DOHH2 (cell line): Measurements from ENCODE around the gene PLSCR2.

Experiments used
- H3F3A ChIP-seq: fragments of 200-600 bp; sonication (generic), shearing (Covaris generic); 2 replicates; pipeline ENCODE4 v1.6.0; 2016; ENCODE audit warnings: antibody characterized with exemption, mild to moderate bottlenecking; ENCODE audit not compliant: control insufficient read depth, insufficient read depth
- H3K27ac ChIP-seq: fragments of 200-600 bp; sonication (generic); 2 replicates; pipeline ENCODE4 v1.5.1; 2014; ENCODE audit warnings: low read depth, mild to moderate bottlenecking, low read length, moderate library complexity
- H3K27me3 ChIP-seq: fragments of 200-600 bp; sonication (generic); 2 replicates; pipeline ENCODE4 v1.6.1; 2014; ENCODE audit warnings: mild to moderate bottlenecking, low read length, mixed read lengths; ENCODE audit not compliant: control insufficient read depth
- H3K36me3 ChIP-seq: fragments of 200-600 bp; sonication (generic); 2 replicates; pipeline ENCODE4 v1.6.1; 2014; ENCODE audit warnings: mild to moderate bottlenecking, low read length, moderate library complexity, mixed read lengths; ENCODE audit not compliant: control insufficient read depth
- H3K4me1 ChIP-seq: fragments of 200-600 bp; sonication (generic); 2 replicates; pipeline ENCODE4 v1.6.1; 2014; ENCODE audit warnings: mild to moderate bottlenecking, low read length, mixed read lengths; ENCODE audit not compliant: control insufficient read depth
- H3K4me2 ChIP-seq: fragments of 200-600 bp; sonication (generic); 2 replicates; pipeline ENCODE4 v1.6.0; 2014; ENCODE audit warnings: mild to moderate bottlenecking, low read length, moderate library complexity
- H3K4me3 ChIP-seq: fragments of 200-600 bp; sonication (generic); 2 replicates; pipeline ENCODE4 v1.5.1; 2014; ENCODE audit warnings: mild to moderate bottlenecking, low read length, mixed read lengths
- H3K79me2 ChIP-seq: fragments of 200-600 bp; sonication (generic); 2 replicates; pipeline ENCODE4 v1.6.1; 2014; ENCODE audit warnings: mild to moderate bottlenecking, low read length, mixed read lengths; ENCODE audit not compliant: control insufficient read depth
- H3K9me2 ChIP-seq: fragments of 200-600 bp; sonication (generic); replicated peaks from 2 replicates; pipeline ENCODE4 v1.6.1; 2014; ENCODE audit warnings: mild to moderate bottlenecking, low read length, mixed read lengths; ENCODE audit not compliant: control insufficient read depth
- H3K9me3 ChIP-seq: fragments of 200-600 bp; sonication (generic); 2 replicates; pipeline ENCODE4 v1.6.1; 2014; ENCODE audit warnings: antibody characterized with exemption, low read length, mixed read lengths; ENCODE audit not compliant: control insufficient read depth, insufficient read depth
- H4K20me1 ChIP-seq: fragments of 200-600 bp; sonication (generic); 2 replicates; pipeline ENCODE4 v1.6.0; 2014; ENCODE audit warnings: low read depth, mild to moderate bottlenecking, antibody characterized with exemption, low read length, moderate library complexity; ENCODE audit not compliant: control insufficient read depth, insufficient read depth
- CTCF ChIP-seq: fragments of 200-600 bp; sonication (generic); IDR thresholded peaks from one replicate; pipeline ENCODE4 v1.5.1; 2014; ENCODE audit warnings: antibody characterized with exemption, mild to moderate bottlenecking, low read depth, low read length; ENCODE audit not compliant: poor library complexity, severe bottlenecking
- EZH2phosphoT487 ChIP-seq: fragments of 200-600 bp; sonication (generic); IDR thresholded peaks from 2 replicates; pipeline ENCODE4 v1.6.1; 2017; ENCODE audit warnings: borderline replicate concordance, mild to moderate bottlenecking, antibody characterized with exemption, low read length, moderate library complexity, mixed read lengths

Gene PLSCR2

GRCh38 chr3:146469150-146470017 lies at the start of gene PLSCR2:
TSS of gene PLSCR2 (minus strand) at chr3:146469561. CDS start at chr3:146459904, 9,657 bp downstream.
- H3K4me3 ChIP-seq, result peak within 1 kb of the TSS; percentile 74
- H3K79me2 ChIP-seq, result no peaks in the 10 kb centered on the region
- H3K27ac ChIP-seq, result peak within 1 kb of the TSS; percentile 61
- H3F3A ChIP-seq, result peaks cover 13% of the 10 kb centered on the region
- peak within 1 kb of the TSS; percentile 90 for H3K4me2 ChIP-seq
- TF ChIP-seq EZH2phosphoT487 (no peak), CTCF (no peak)
- H3K36me3 ChIP-seq, result no peaks in the 10 kb centered on the region
- H4K20me1 ChIP-seq, result no peaks in the 10 kb centered on the region
- no peaks in the 10 kb centered on the region for H3K9me3 ChIP-seq
- H3K27me3 ChIP-seq, result no peaks in the 10 kb centered on the region
- no peaks in the 10 kb centered on the region for H3K9me2 ChIP-seq
- H3K4me1 ChIP-seq, result peaks cover 20% of the 10 kb centered on the region

GRCh38 chr3:146517684-146518435 lies 48.5 kb upstream of the PLSCR2 start:
- H3K4me3 ChIP-seq, result no peak overlapping the region
- no peaks in the 10 kb centered on the region for H3F3A ChIP-seq
- H3K36me3 ChIP-seq, result no peaks in the 10 kb centered on the region
- H4K20me1 ChIP-seq, result no peaks in the 10 kb centered on the region
- no peaks in the 10 kb centered on the region for H3K27me3 ChIP-seq
- TF ChIP-seq EZH2phosphoT487 (no peak), CTCF (no peak)
- no peak overlapping the region for H3K27ac ChIP-seq
- H3K79me2 ChIP-seq, result no peaks in the 10 kb centered on the region
- no peaks in the 10 kb centered on the region for H3K9me2 ChIP-seq
- H3K4me1 ChIP-seq, result no peaks in the 10 kb centered on the region
- H3K4me2 ChIP-seq, result no peak overlapping the region
- no peaks in the 10 kb centered on the region for H3K9me3 ChIP-seq

- H3K27me3 ChIP-seq, result no peaks in the 10 kb centered on the region
- H3F3A ChIP-seq, result no peaks in the 10 kb centered on the region
- no peaks in the 10 kb centered on the region for H3K4me1 ChIP-seq
- H4K20me1 ChIP-seq, result no peaks in the 10 kb centered on the region
- H3K36me3 ChIP-seq, result no peaks in the 10 kb centered on the region
- no peaks in the 10 kb centered on the region for H3K9me3 ChIP-seq
- no peaks in the 10 kb centered on the region for H3K9me2 ChIP-seq
- no peak overlapping the region for H3K27ac ChIP-seq
- H3K4me3 ChIP-seq, result no peak overlapping the region
- TF ChIP-seq CTCF, result no peak
- TF ChIP-seq EZH2phosphoT487, result no peak
- no peaks in the 10 kb centered on the region for H3K79me2 ChIP-seq
- no peak overlapping the region for H3K4me2 ChIP-seq
Measured at GRCh38 chr3:146513386-146514051, 44.2 kb upstream of the PLSCR2 start.
